Endometrial microvascular endothelial cells (primary cell): ENCODE data around the gene NUBP1. TPM values are rescaled to one million over a fixed set of nuclear protein-coding genes. Genes with fewer than 3 reads are reported as not detected.
"Not testable (repeated sequence)": the region's sequence is repeated elsewhere in the genome, so short reads cannot be mapped to it uniquely, and the experiment has no call there.

Experiments
- in situ Hi-C: cut with HindIII; loops from 2 replicates; pipeline ENCODE4 v1.10.0; 2017; ENCODE audit warnings: low sequenced_read_pairs, low pct_unique_long_range_greater_than_20kb; ENCODE audit errors: inconsistent ontology term
- total RNA-seq: library from RNA; depleted of rRNA; stranded (reverse); fragments of >200 nt; gene quantifications from one replicate; pipeline ENCODE4 v1.2.3, GENCODE V29; 2015; ENCODE audit errors: inconsistent ontology term

Gene NUBP1
- total RNA-seq, 1 donor from 2014 or later = 39.9 TPM

GRCh38 chr16:10780628-10781027, 37.0 kb downstream of the NUBP1 start:
- in situ Hi-C loops = no loop called here

- in situ Hi-C loops = no loop called here
Measured at GRCh38 chr16:10782628-10783027, 39.0 kb downstream of the NUBP1 start.

- in situ Hi-C loops = no loop called here
Measured at GRCh38 chr16:10787304-10787703, 43.7 kb downstream of the NUBP1 start.

GRCh38 chr16:10788630-10789029, 45.0 kb downstream of the NUBP1 start:
- in situ Hi-C loops = not testable (repeated sequence)

GRCh38 chr16:10791048-10791447, 47.4 kb downstream of the NUBP1 start:
- in situ Hi-C loops = no loop called here

GRCh38 chr16:10799736-10800135, 56.1 kb downstream of the NUBP1 start:
- in situ Hi-C loops = no loop called here

GRCh38 chr16:10805334-10805733, 61.7 kb downstream of the NUBP1 start:
- in situ Hi-C loops = no loop called here

GRCh38 chr16:10806698-10807097, 63.1 kb downstream of the NUBP1 start:
- in situ Hi-C loops = no loop called here

GRCh38 chr16:10808218-10808617, 64.6 kb downstream of the NUBP1 start:
- in situ Hi-C loops = no loop called here

GRCh38 chr16:10808850-10809249, 65.2 kb downstream of the NUBP1 start:
- in situ Hi-C loops = no loop called here

GRCh38 chr16:10809706-10810105, 66.1 kb downstream of the NUBP1 start:
- in situ Hi-C loops = no loop called here

- in situ Hi-C loops = no loop called here
Measured at GRCh38 chr16:10812312-10813098, 68.9 kb downstream of the NUBP1 start.

- in situ Hi-C loops = no loop called here
Measured at GRCh38 chr16:10813099-10813455, 69.4 kb downstream of the NUBP1 start.

- in situ Hi-C loops = no loop called here
Measured at GRCh38 chr16:10817514-10817913, 73.9 kb downstream of the NUBP1 start.

GRCh38 chr16:10817963-10818941, 74.6 kb downstream of the NUBP1 start, which contains the start of gene TVP23A:
TVP23A (minus strand) TSS chr16:10818794; CDS start chr16:10818493, 301 bp downstream.
- in situ Hi-C loops = no loop called here

Other genes starting within 250 kb of the NUBP1 start
- gene EMP2, start 163.2 kb upstream of the NUBP1 start, total RNA-seq = 26.4 TPM
- not detected for gene TEKT5, start 48.9 kb upstream of the NUBP1 start, total RNA-seq
- gene TVP23A, start 75.0 kb downstream of the NUBP1 start, total RNA-seq = not detected
- gene CIITA, start 133.4 kb downstream of the NUBP1 start, total RNA-seq = not detected
- gene DEXI, start 198.6 kb downstream of the NUBP1 start, total RNA-seq = 96.8 TPM
- 13.7 TPM for gene CLEC16A, start 200.7 kb downstream of the NUBP1 start, total RNA-seq